GM12892 (cell line): ENCODE data around the gene CAPZB.

Experiments used
- DNase-seq: peaks from one replicate; pipeline ENCODE4 v3.0.0; 2011; ENCODE audit not compliant: insufficient read length
- FAIRE-seq: peaks from 2 replicates; lab custom pipeline; 2011; peaks lifted over from hg19 to GRCh38; lab: Jason Lieb, UNC
- POLR2A ChIP-seq: IDR thresholded peaks from 2 replicates; pipeline ENCODE4 v1.6.1; 2011; ENCODE audit warnings: low read depth, low read length, control low read depth
- POLR2AphosphoS5 ChIP-seq: IDR thresholded peaks from 2 replicates; pipeline ENCODE4 v1.6.1; 2011; ENCODE audit warnings: low read depth, low read length, control low read depth
- TAF1 ChIP-seq: IDR thresholded peaks from 2 replicates; pipeline ENCODE4 v1.6.1; 2011; ENCODE audit warnings: low read depth, mild to moderate bottlenecking, control low read depth, low read length, borderline replicate concordance

Gene CAPZB

GRCh38 chr1:19452221-19452663 is 33.1 kb downstream of the CAPZB start:
- DNase-seq = no peak
- TF ChIP-seq TAF1 = no peak
- TF ChIP-seq POLR2AphosphoS5 = 0 out of 2 replicates have a peak, but pooled peaks have one; percentile 22
- FAIRE-seq = no peak

DNA sequence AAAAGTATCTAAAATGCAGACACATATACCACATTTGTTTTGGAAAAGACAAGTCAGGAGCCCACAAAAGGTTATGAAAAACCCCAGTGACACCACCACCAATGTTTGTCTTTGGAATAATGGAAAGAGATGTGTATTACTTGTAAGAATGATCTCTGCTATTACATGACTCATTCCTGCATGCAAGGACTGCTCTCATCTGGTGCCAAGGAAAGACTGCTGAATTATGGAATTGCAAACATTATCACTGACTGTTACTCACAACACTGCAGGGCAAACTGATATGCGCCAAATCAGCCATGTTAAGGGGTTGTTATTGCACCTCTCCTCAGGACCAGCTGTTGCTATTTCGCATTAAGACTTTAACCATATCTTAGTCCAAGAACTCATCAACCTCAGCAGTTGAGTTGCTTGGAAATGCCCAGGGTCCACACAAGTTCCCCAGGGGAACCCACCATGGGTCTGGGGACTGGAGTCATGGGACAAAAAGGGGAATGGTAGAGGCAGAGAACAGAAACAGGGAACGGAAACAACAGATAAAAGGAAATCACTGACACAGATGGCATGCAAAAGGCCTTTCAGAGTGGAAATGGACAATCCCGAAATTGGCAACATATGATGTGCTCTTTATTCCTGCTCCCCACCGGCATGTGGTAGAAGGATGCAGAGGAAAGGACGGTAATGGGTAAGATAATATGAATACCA is 34.4 kb downstream of the CAPZB start:
- no peak for TF ChIP-seq POLR2AphosphoS5
- no peak for TF ChIP-seq TAF1
- TF ChIP-seq POLR2A = no peak
- DNase-seq (no peak), FAIRE-seq (no peak)

- no peak for FAIRE-seq
- DNase-seq = no peak
- no peak for TF ChIP-seq POLR2AphosphoS5
- TF ChIP-seq POLR2A = no peak
- no peak for TF ChIP-seq TAF1
These were observed 35.7 kb downstream of the CAPZB start for GRCh38 chr1:19449454-19450228.

GRCh38 chr1:19448491-19449439 is 36.6 kb downstream of the CAPZB start:
- DNase-seq (no peak), FAIRE-seq (peak; percentile 30)
- TF ChIP-seq TAF1 (no peak), POLR2A (no peak), POLR2AphosphoS5 (no peak)

GRCh38 chr1:19447550-19447949 is 37.8 kb downstream of the CAPZB start:
- no peak for FAIRE-seq
- TF ChIP-seq TAF1 (no peak), POLR2A (no peak), POLR2AphosphoS5 (no peak)
- DNase-seq = no peak

DNA sequence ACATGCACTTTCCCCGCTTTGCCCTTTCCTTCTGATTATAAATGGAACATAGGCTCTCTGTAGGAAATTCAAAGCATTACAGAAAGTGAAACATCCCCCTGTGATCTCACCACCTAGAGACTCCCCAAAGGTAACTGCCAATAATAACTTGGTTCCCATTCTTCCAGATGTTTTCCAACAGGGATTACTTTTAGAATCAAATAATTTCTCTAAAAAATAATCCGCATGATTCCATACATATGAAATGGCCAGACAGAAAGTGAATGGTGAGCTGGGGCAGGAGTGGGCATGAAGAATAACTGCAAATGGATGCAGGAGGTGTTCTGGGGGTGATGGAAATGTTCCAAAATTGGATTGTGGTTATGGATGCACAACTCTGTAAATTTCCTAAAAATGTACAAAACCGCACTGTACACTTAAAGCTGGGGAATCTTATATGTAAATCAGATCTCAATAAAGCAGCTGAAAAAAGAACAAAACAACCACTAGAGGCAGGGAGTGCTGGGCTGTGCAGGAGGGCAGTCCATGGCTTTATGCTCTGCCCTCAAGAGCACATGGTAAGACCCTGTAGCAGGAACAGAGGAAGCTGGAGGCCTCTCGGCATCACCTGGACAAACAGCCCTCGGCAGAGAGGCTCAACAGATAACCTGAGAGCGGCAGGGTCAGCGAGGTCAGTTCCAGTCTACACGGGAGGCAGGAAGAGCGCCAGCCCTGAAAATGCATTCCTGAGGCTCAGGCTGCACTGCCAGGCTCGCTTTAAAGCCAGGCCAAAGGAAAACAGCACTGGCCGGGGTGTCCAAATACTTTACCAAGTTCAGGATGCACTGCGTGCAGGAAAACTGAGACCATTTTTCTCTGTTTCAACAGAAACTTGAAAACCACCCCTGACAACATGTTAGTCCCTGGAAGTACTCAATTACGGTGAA is 39.7 kb downstream of the CAPZB start:
- TF ChIP-seq TAF1 = no peak
- 0 out of 2 replicates have a peak, but pooled peaks have one; percentile 22 for TF ChIP-seq POLR2AphosphoS5
- FAIRE-seq = no peak
- no peak for DNase-seq

DNA sequence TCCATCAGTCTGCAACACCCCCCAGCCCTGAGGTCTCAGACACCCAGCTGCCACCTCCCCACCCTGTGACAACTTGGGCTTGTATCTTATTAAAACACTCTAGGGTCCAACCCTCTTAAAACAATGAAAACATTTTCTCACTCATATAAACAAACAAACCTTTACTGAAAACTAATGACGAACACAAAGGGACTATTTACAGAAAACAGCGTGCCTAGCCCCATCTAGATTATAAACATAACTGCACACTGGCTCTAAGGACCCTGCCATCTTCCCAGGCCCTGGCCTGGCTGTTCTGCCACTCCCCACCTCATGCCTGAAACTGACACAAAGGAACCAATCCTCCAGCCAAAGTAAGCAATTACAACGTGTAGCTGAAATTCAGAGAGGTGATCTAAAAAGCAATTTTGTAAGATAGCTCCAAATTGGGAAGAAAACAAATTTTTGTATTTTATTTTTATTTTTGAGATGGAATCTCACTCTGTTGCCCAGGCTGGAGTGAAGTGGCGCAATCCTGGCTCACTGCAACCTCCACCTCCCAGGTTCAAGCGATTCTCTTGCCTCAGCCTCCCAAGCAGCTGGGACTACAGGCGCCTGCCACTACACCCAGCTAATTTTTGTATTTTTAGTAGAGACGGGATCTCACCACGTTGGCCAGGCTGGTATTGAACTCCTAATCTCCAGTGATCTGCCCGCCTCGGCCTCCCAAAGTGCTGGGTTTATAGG is 40.9 kb downstream of the CAPZB start:
- DNase-seq (no peak), FAIRE-seq (no peak)
- TF ChIP-seq TAF1 (no peak), POLR2AphosphoS5 (no peak), POLR2A (no peak)

DNA sequence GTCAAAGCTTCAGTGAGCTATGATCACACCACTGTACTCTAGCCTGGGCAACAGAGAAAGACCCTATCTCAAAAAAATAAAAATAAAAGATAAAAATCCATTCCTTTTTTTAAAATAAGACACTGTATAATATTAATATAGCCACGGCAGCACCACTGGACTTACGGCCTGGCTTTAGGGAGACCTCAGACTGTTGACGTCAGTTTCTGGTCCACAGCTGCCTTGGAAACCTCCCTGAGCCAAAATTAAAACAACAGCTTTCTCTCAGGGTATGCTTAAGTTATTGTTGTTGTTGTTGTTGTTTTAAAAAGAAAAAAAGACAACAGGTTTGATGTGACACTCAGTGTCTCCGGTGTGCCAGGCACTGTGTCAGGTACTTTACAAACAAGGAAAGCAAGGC is 42.0 kb downstream of the CAPZB start:
- no peak for DNase-seq

DNA sequence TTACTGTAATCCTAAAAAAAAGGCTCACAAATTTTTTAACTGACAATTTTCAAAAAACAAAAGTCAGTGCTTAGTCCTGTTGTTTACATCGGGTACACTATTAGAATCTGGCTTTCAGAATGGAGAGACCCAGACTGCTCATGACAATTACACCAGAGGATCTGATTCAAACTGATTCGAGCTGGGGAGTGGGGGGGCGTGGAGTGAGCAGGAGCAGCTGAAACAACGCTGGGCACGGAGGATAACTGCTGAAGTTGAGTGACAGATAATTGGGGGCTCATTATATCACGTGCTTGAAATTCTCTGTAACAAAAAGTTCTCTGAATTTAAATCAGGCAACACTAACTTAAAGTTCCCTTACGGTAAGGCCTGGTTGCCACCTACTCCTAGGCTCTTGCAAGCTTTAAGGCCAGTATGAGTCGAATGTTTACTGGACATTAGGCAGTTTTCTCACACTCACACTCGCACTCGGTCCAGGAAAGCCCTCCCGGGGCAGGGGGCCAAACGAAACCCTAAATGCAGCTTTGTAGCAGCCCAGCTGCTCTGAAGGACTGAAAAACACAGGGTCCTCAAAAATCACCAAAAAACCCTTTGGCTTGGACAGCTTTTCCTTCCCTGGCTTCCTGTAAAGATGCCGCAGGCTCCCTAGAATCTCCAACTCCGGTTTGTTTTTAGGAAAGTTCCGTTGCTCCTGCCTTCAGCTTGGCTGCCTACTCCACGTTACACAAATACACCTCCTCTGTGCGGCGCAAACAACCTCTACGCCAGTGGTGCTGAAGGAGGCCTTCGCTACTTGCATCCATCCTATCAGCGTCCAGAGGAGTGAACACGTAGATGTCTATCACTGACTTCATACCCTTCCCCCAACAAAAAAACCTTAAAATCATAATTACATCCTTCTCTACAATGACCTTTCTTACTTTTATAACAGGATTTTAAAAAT is 42.9 kb downstream of the CAPZB start:
- TF ChIP-seq TAF1 = no peak
- 0 out of 2 replicates have a peak, but pooled peaks have one; percentile 19 for TF ChIP-seq POLR2A
- no peak for TF ChIP-seq POLR2AphosphoS5
- DNase-seq (no peak), FAIRE-seq (no peak)

More for the DNA sequence above, 42.0 kb downstream of the CAPZB start:
- FAIRE-seq = no peak
- TF ChIP-seq POLR2A (no peak), TAF1 (no peak), POLR2AphosphoS5 (no peak)
